Measurements from ENCODE around the gene NFIX. TPM values are rescaled to one million over a fixed set of nuclear protein-coding genes. Genes with fewer than 3 reads are reported as not detected.

NFIX gene
- total RNA-seq, 1 donor from 2014 or later, result 5.8 TPM

- TF ChIP-seq CTCF (IDR thresholded peaks at IDR 0.05; ENCODE audit: insufficient read depth, low read length, severe bottlenecking), result peak; percentile 45
- FAIRE-seq (no peak), DNase-seq (ENCODE audit: low read depth) (peak; percentile 80)
- Histone ChIP-seq H3K27me3 (ENCODE audit: control insufficient read depth, insufficient read depth, low read length) (no peaks in the 10 kb centered on the region), H3K4me3 (ENCODE audit: low read depth, low read length) (no peak overlapping the region), H3K36me3 (ENCODE audit: control insufficient read depth, insufficient read depth, low read length) (no peaks in the 10 kb centered on the region)
Measured at GRCh38 chr19:13036366-13036976, 41.2 kb downstream of the NFIX start.

GRCh38 chr19:13037161-13037560, 41.9 kb downstream of the NFIX start:
- Histone ChIP-seq H3K36me3 (ENCODE audit: control insufficient read depth, insufficient read depth, low read length) (no peaks in the 10 kb centered on the region), H3K27me3 (ENCODE audit: control insufficient read depth, insufficient read depth, low read length) (no peaks in the 10 kb centered on the region), H3K4me3 (ENCODE audit: low read depth, low read length) (no peak overlapping the region)
- TF ChIP-seq CTCF (IDR thresholded peaks at IDR 0.05; ENCODE audit: insufficient read depth, low read length, severe bottlenecking), result no peak
- DNase-seq (ENCODE audit: low read depth) (peak; percentile 84), FAIRE-seq (peak; percentile 43)

- no peak for FAIRE-seq
- DNase-seq (ENCODE audit: low read depth), result no peak
- no peaks in the 10 kb centered on the region for H3K36me3 ChIP-seq (ENCODE audit: control insufficient read depth, insufficient read depth, low read length)
- no peak for TF ChIP-seq CTCF (IDR thresholded peaks at IDR 0.05; ENCODE audit: insufficient read depth, low read length, severe bottlenecking)
- no peak overlapping the region for H3K4me3 ChIP-seq (ENCODE audit: low read depth, low read length)
- no peaks in the 10 kb centered on the region for H3K27me3 ChIP-seq (ENCODE audit: control insufficient read depth, insufficient read depth, low read length)
Measured at GRCh38 chr19:13037731-13038130, 42.5 kb downstream of the NFIX start.

GRCh38 chr19:13038306-13039210, 43.3 kb downstream of the NFIX start:
- FAIRE-seq, result no peak
- no peak for TF ChIP-seq CTCF (IDR thresholded peaks at IDR 0.05; ENCODE audit: insufficient read depth, low read length, severe bottlenecking)
- H3K27me3 ChIP-seq (ENCODE audit: control insufficient read depth, insufficient read depth, low read length), result no peaks in the 10 kb centered on the region

GRCh38 chr19:13039211-13039789, 44.0 kb downstream of the NFIX start:
- no peak for FAIRE-seq
- H3K4me3 ChIP-seq (ENCODE audit: low read depth, low read length), result no peak overlapping the region
- H3K27me3 ChIP-seq (ENCODE audit: control insufficient read depth, insufficient read depth, low read length), result no peaks in the 10 kb centered on the region
- TF ChIP-seq CTCF (IDR thresholded peaks at IDR 0.05; ENCODE audit: insufficient read depth, low read length, severe bottlenecking), result no peak
- no peak for DNase-seq (ENCODE audit: low read depth)
- no peaks in the 10 kb centered on the region for H3K36me3 ChIP-seq (ENCODE audit: control insufficient read depth, insufficient read depth, low read length)

More at GRCh38 chr19:13038306-13039210, 43.3 kb downstream of the NFIX start:
- Histone ChIP-seq H3K36me3 (ENCODE audit: control insufficient read depth, insufficient read depth, low read length) (no peaks in the 10 kb centered on the region), H3K4me3 (ENCODE audit: low read depth, low read length) (no peak overlapping the region)
- DNase-seq (ENCODE audit: low read depth), result no peak

All from bronchial epithelial cell (primary cell).